Lower leg skin (tissue), 3 donors: ENCODE data around the gene TOR4A.

Experiments used
- POLR2A ChIP-seq, 2 donors: fragments of 450-650 bp; IDR thresholded peaks; one replicate each; pipeline ENCODE4 v1.6.1; 2016 to 2017; ENCODE audit warnings: antibody characterized with exemption in 2 of 2, mild to moderate bottlenecking in 1 of 2, moderate library complexity in 1 of 2
- TF ChIP-seq, protein P1 (sequence below), 3 donors: fragments of 450-650 bp; IDR thresholded peaks; one replicate each; pipeline ENCODE4 v1.5.1; 2016; ENCODE audit warnings: antibody characterized with exemption in 3 of 3, mild to moderate bottlenecking in 3 of 3, moderate library complexity in 2 of 3

DNA sequence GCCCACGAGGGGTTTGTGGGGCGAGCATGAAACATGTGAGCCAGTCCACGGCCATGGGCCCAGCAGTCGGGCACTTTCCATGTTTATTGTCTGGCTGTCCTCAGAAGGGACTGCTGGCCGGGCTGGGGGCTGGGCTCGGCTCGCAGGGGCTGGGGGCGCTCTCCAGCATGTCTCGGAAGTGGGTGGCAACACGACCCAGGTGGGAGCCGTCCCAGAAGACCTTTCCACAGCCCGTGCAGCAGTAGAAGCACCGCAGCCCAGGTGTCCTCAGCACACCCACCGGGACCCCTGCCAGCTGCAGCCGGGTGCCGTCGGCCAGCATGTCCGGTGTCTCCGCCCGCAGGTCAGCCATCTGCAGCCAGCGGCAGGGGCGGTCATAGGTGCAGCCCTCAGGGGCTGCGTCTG is 29.3 kb downstream of the TOR4A start:
- TF ChIP-seq, protein P1, sequence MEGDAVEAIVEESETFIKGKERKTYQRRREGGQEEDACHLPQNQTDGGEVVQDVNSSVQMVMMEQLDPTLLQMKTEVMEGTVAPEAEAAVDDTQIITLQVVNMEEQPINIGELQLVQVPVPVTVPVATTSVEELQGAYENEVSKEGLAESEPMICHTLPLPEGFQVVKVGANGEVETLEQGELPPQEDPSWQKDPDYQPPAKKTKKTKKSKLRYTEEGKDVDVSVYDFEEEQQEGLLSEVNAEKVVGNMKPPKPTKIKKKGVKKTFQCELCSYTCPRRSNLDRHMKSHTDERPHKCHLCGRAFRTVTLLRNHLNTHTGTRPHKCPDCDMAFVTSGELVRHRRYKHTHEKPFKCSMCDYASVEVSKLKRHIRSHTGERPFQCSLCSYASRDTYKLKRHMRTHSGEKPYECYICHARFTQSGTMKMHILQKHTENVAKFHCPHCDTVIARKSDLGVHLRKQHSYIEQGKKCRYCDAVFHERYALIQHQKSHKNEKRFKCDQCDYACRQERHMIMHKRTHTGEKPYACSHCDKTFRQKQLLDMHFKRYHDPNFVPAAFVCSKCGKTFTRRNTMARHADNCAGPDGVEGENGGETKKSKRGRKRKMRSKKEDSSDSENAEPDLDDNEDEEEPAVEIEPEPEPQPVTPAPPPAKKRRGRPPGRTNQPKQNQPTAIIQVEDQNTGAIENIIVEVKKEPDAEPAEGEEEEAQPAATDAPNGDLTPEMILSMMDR (IDR thresholded peaks at IDR 0.05) = no peak
- no peak for TF ChIP-seq POLR2A (IDR thresholded peaks at IDR 0.05)
